ENCODE results near the gene CIB4. TPM values are rescaled to one million over a fixed set of nuclear protein-coding genes. Genes with fewer than 3 reads are reported as not detected.

The CIB4 gene
- total RNA-seq, 1 donor from 2014 or later = not detected

- Mint-ChIP-seq H3K27me3 (ENCODE audit: low read depth) (peaks cover 4% of the 10 kb centered on the region), H3K9me3 (ENCODE audit: low read depth) (peaks cover 3% of the 10 kb centered on the region), H3K4me3 (ENCODE audit: unreplicated experiment) (no peak overlapping the region), H3K27ac (ENCODE audit: unreplicated experiment) (no peak overlapping the region), H3K36me3 (ENCODE audit: low read depth) (peaks cover 2% of the 10 kb centered on the region), H3K4me1 (ENCODE audit: low read depth) (peaks cover 19% of the 10 kb centered on the region)
- DNase-seq (ENCODE audit: low spot score) = peak; percentile 73
- TF ChIP-seq CTCF (IDR thresholded peaks at IDR 0.05) = no peak
These were observed 12.4 kb downstream of the CIB4 start for GRCh38 chr2:26628561-26629345.

DNA sequence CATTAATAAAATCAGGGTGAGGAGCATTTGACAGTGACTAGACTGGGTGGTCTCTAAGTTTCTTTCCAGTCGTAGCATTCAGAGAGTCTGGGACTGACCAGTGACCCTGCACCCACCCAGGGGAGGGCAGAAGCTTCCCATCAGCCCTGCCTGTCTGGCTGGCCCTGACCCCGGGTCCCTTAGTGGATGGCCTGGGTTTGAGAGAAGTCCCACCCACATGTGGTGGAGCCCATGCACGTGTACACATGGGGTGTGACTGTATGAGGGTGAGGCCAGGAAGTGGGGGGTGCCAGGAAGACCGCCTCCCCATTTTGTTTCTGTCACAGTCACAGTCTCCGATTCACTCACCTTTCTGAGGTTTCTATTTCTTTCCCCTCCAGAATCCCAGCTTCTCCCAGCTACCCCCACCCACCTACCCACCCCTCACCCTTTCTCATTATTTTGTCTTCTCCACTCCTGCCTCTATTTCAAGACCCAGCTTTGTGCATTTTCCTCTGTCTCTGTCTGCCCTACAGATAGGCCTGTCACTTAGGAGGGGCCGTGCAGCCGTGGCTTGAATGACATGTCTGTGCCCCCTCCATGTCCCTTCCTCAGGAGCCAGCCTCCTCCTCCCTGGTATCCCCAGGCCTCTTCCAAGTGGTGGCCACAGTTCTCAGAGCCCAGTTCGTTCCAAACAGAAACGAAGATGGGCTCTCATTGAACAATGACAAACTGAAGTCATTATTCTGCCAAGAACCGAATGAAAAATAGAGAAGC, 13.6 kb downstream of the CIB4 start:
- DNase-seq (ENCODE audit: low spot score) = peak; percentile 59
- H3K27me3 Mint-ChIP-seq (ENCODE audit: low read depth) = peaks cover 4% of the 10 kb centered on the region
- H3K36me3 Mint-ChIP-seq (ENCODE audit: low read depth) = peaks cover 2% of the 10 kb centered on the region
- no peak overlapping the region for H3K4me3 Mint-ChIP-seq (ENCODE audit: unreplicated experiment)
- H3K27ac Mint-ChIP-seq (ENCODE audit: unreplicated experiment) = no peak overlapping the region
- H3K4me1 Mint-ChIP-seq (ENCODE audit: low read depth) = peaks cover 21% of the 10 kb centered on the region
- TF ChIP-seq CTCF (IDR thresholded peaks at IDR 0.05) = no peak
- H3K9me3 Mint-ChIP-seq (ENCODE audit: low read depth) = peaks cover 3% of the 10 kb centered on the region

- H3K4me1 Mint-ChIP-seq (ENCODE audit: low read depth) = peaks cover 18% of the 10 kb centered on the region
- H3K9me3 Mint-ChIP-seq (ENCODE audit: low read depth) = peaks cover 7% of the 10 kb centered on the region
- DNase-seq (ENCODE audit: low spot score) = peak; percentile 58
- TF ChIP-seq CTCF (IDR thresholded peaks at IDR 0.05) = no peak
- no peak overlapping the region for H3K27ac Mint-ChIP-seq (ENCODE audit: unreplicated experiment)
- no peak overlapping the region for H3K4me3 Mint-ChIP-seq (ENCODE audit: unreplicated experiment)
- no peaks in the 10 kb centered on the region for H3K27me3 Mint-ChIP-seq (ENCODE audit: low read depth)
- no peaks in the 10 kb centered on the region for H3K36me3 Mint-ChIP-seq (ENCODE audit: low read depth)
These were observed 14.6 kb downstream of the CIB4 start for GRCh38 chr2:26626606-26627005.

DNA sequence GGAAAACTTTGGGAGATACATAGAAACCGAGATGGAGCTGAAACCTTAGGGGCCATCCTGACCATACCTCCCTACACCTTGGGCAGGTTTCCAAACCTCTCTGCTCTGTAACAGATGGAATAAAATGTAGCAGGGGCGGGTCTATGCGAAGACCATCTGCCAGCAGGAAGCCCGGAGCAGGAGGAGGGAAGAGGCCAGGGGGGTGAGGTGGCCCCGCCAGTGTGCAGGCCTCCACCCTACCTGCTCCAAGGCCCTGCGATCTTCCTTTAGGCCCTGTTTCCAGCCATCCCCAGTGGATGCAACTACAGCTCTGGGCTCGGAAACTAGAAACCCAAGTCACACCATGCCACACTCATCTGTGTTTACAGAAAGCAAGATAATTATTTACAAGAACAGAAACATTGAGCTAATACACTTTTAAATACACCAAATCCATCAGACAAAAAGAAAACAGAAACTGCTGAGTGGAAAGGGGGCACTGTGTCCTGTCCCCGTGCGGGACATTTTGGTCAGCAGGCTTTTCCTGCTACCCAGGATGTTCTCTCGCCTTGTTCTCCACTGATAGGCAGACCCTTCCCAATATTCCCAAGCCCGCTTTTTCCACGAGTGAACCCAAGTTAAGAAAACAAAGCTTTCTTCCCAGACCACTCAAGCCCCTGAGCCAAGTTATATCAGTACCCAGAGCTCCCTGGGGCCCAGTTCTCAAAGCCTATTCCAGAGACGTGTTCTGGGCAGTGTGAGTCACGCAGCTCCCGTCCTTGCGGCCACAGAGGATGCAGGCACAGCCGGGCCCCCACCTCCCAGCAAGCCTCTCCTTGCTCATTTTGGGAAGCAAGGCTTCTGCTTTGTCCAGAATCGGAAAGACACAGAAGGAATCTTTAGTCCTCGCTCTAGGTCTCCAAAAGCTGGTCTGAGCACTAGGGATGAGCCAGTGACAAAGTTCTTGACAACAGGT, 17.3 kb downstream of the CIB4 start:
- Mint-ChIP-seq H3K27me3 (ENCODE audit: low read depth) (peaks cover 20% of the 10 kb centered on the region), H3K4me3 (ENCODE audit: unreplicated experiment) (no peak overlapping the region)

More for the DNA sequence above, 17.3 kb downstream of the CIB4 start:
- no peak for DNase-seq (ENCODE audit: low spot score)
- H3K36me3 Mint-ChIP-seq (ENCODE audit: low read depth) = peaks cover 2% of the 10 kb centered on the region
- peak overlapping the region; percentile 57 for H3K27ac Mint-ChIP-seq (ENCODE audit: unreplicated experiment)
- TF ChIP-seq CTCF (IDR thresholded peaks at IDR 0.05) = no peak
- peaks cover 8% of the 10 kb centered on the region for H3K4me1 Mint-ChIP-seq (ENCODE audit: low read depth)
- peaks cover 18% of the 10 kb centered on the region for H3K9me3 Mint-ChIP-seq (ENCODE audit: low read depth)
